Loucy (cell line): ENCODE data around the gene CTRB2.
"Not testable (repeated sequence)": the region's sequence is repeated elsewhere in the genome, so short reads cannot be mapped to it uniquely, and the experiment has no call there.

ENCODE experiments used
- H2AFZ ChIP-seq: fragments of 200-600 bp; sonication (generic); 2 replicates; pipeline ENCODE4 v1.6.0; 2016; ENCODE audit warnings: antibody characterized with exemption, mild to moderate bottlenecking, low read length, moderate library complexity
- H3F3A ChIP-seq: fragments of 200-600 bp; 2 replicates; pipeline ENCODE4 v1.6.0; 2016; ENCODE audit warnings: antibody characterized with exemption, low read depth, mild to moderate bottlenecking
- H3K27me3 ChIP-seq: fragments of 200-600 bp; sonication (generic); 2 replicates; pipeline ENCODE4 v1.6.1; 2014; ENCODE audit warnings: low read length, mild to moderate bottlenecking; ENCODE audit not compliant: insufficient read depth, poor library complexity, severe bottlenecking
- H3K36me3 ChIP-seq: fragments of 200-600 bp; sonication (generic); 2 replicates; pipeline ENCODE4 v1.6.1; 2016; ENCODE audit warnings: low read length; ENCODE audit not compliant: insufficient read depth
- H3K4me1 ChIP-seq: fragments of 200-600 bp; sonication (generic); 2 replicates; pipeline ENCODE4 v1.5.1; 2014; ENCODE audit warnings: low read length, mild to moderate bottlenecking; ENCODE audit not compliant: insufficient read depth, poor library complexity, severe bottlenecking
- H3K4me2 ChIP-seq: fragments of 200-600 bp; sonication (generic); 2 replicates; pipeline ENCODE4 v1.6.0; 2014; ENCODE audit warnings: antibody characterized with exemption, low read length, low read depth, mild to moderate bottlenecking; ENCODE audit not compliant: poor library complexity, severe bottlenecking
- H3K4me3 ChIP-seq: fragments of 200-600 bp; sonication (generic); 2 replicates; pipeline ENCODE4 v1.5.1; 2014; ENCODE audit warnings: low read length, mild to moderate bottlenecking, mixed read lengths; ENCODE audit not compliant: poor library complexity, severe bottlenecking
- H3K79me2 ChIP-seq: fragments of 200-600 bp; sonication (generic); 2 replicates; pipeline ENCODE4 v1.6.1; 2014; ENCODE audit warnings: low read length; ENCODE audit not compliant: insufficient read depth
- H3K9ac ChIP-seq: fragments of 200-600 bp; sonication (generic); 2 replicates; pipeline ENCODE4 v1.6.0; 2014; ENCODE audit warnings: mild to moderate bottlenecking, low read depth, low read length, moderate library complexity; ENCODE audit not compliant: poor library complexity, severe bottlenecking
- H3K9me2 ChIP-seq: fragments of 200-600 bp; sonication (generic); replicated peaks from 2 replicates; pipeline ENCODE4 v1.6.1; 2016; ENCODE audit warnings: low read depth, low read length, mixed read lengths
- H3K9me3 ChIP-seq: fragments of 200-600 bp; sonication (generic); 2 replicates; pipeline ENCODE4 v1.6.1; 2014; ENCODE audit warnings: mild to moderate bottlenecking, antibody characterized with exemption, low read length, low read depth; ENCODE audit not compliant: insufficient read depth
- H4K20me1 ChIP-seq: fragments of 200-600 bp; sonication (generic); 2 replicates; pipeline ENCODE4 v1.6.0; 2014; ENCODE audit warnings: antibody characterized with exemption, low read length, mild to moderate bottlenecking; ENCODE audit not compliant: insufficient read depth, poor library complexity, severe bottlenecking
- EZH2phosphoT487 ChIP-seq: fragments of 200-600 bp; IDR thresholded peaks from 2 replicates; pipeline ENCODE4 v1.6.1; 2018; ENCODE audit warnings: antibody characterized with exemption, mild to moderate bottlenecking, moderate library complexity, borderline replicate concordance
- TF ChIP-seq, protein P1 (sequence below): fragments of 200-600 bp; sonication (generic); conservative IDR thresholded peaks from 2 replicates; pipeline ENCODE4 v1.5.1; 2014; ENCODE audit warnings: mild to moderate bottlenecking, antibody characterized with exemption, low read length

CTRB2 gene

DNA sequence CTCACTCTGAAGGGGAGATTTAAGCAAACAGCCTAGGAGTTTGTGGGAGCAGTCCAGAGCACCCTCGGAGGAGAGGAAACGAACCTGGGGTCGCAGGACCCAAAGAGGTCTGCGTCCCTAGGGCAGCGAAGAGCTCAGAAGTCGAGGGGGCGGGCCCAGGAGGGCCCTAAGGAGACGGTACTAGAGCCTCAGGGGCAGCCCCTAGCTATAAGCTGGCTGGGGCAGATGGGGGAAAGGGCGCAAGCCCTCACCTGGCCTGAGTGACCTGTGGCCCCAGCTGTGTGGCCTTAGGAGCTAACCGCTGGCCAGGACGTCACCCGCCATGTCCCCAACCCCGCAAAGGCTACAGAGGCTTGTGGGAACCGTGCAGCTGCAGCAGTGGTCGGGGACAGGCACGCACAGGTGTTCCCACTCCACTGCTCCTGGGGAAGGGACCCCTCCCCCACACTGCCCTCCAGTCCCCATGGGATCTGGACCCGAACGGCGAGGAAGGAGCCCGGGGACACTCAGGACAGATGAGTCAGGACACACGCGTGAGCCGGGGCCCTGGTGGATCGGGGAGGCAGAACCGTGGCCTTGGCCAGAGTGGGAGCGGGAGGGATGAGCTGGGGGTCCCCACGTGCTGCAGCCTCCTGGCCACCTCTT is 2.0 kb upstream of the CTRB2 start:
- Histone ChIP-seq H3K4me2 (no peak overlapping the region), H3K79me2 (no peaks in the 10 kb centered on the region), H2AFZ (no peak overlapping the region), H3K4me3 (no peak overlapping the region), H3K27me3 (no peaks in the 10 kb centered on the region), H3K4me1 (no peaks in the 10 kb centered on the region), H3K9me3 (no peaks in the 10 kb centered on the region), H3K36me3 (no peaks in the 10 kb centered on the region), H3F3A (no peaks in the 10 kb centered on the region), H3K9ac (no peak overlapping the region), H3K9me2 (no peaks in the 10 kb centered on the region), H4K20me1 (no peaks in the 10 kb centered on the region)
- TF ChIP-seq EZH2phosphoT487: no peak
- TF ChIP-seq, protein P1, sequence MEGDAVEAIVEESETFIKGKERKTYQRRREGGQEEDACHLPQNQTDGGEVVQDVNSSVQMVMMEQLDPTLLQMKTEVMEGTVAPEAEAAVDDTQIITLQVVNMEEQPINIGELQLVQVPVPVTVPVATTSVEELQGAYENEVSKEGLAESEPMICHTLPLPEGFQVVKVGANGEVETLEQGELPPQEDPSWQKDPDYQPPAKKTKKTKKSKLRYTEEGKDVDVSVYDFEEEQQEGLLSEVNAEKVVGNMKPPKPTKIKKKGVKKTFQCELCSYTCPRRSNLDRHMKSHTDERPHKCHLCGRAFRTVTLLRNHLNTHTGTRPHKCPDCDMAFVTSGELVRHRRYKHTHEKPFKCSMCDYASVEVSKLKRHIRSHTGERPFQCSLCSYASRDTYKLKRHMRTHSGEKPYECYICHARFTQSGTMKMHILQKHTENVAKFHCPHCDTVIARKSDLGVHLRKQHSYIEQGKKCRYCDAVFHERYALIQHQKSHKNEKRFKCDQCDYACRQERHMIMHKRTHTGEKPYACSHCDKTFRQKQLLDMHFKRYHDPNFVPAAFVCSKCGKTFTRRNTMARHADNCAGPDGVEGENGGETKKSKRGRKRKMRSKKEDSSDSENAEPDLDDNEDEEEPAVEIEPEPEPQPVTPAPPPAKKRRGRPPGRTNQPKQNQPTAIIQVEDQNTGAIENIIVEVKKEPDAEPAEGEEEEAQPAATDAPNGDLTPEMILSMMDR: no peak

DNA sequence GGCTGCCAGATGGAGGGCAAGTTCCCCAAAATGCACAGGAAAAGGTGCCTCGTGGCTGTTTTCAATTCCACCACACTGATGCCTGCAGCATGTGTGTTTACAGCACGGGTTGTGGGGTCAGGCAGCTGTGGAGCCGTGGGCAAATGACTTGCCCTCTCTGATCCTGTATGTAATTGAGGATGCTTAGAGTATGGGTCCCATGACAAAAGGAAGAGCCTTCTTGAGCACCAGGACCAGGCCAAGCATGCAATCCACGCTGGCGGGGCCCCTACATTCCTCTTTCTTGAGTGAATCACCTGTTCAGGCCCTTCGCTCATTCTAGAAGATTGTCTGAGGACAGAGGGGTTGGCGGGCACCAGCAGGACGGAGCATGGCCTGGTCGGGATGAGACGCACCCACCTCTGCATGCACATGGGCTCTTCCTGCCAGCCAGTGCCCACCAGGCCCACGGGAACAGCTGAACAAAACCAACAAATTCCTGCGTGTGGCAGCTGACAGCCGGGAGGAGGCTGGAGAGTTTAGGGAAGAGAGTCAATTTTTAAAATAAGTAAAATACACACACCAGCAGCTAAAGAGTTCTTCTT is 1.4 kb upstream of the CTRB2 start:
- Histone ChIP-seq H3F3A (no peaks in the 10 kb centered on the region), H3K9me3 (no peaks in the 10 kb centered on the region), H3K4me2 (no peak overlapping the region), H2AFZ (no peak overlapping the region), H3K9me2 (no peaks in the 10 kb centered on the region), H4K20me1 (no peaks in the 10 kb centered on the region), H3K9ac (no peak overlapping the region), H3K36me3 (no peaks in the 10 kb centered on the region), H3K4me3 (no peak overlapping the region), H3K79me2 (no peaks in the 10 kb centered on the region), H3K27me3 (no peaks in the 10 kb centered on the region), H3K4me1 (no peaks in the 10 kb centered on the region)
- TF ChIP-seq, protein P1: no peak
- TF ChIP-seq EZH2phosphoT487: no peak

DNA sequence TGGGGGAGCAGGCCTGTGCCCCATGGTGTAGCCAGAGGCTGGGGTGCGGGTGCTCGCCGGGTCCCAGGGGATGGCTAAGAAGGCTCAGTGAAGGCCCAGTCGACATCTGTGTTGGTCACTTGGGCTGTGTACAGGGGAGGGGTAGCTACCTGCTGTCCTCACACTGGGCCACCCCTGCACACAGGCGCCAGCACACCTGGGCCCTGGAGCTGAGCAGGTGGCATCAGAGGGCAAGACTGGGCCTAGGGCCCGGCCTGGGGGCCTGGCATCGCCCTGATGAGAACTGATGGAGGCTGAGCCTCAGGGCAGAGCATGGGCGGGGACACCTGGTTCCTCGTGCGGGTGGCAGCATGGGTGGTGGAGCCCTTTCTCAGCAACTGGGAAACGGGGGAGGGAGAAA is 870 bp upstream of the CTRB2 start:
- no peak overlapping the region for H2AFZ ChIP-seq
- H3K4me3 ChIP-seq: no peak overlapping the region
- H3K9ac ChIP-seq: no peak overlapping the region
- H3K4me1 ChIP-seq: no peaks in the 10 kb centered on the region
- no peaks in the 10 kb centered on the region for H3K9me3 ChIP-seq
- TF ChIP-seq, protein P1: no peak
- TF ChIP-seq EZH2phosphoT487: no peak
- H3K4me2 ChIP-seq: no peak overlapping the region
- H3K27me3 ChIP-seq: no peaks in the 10 kb centered on the region
- H3K36me3 ChIP-seq: no peaks in the 10 kb centered on the region
- no peaks in the 10 kb centered on the region for H3K79me2 ChIP-seq
- H4K20me1 ChIP-seq: no peaks in the 10 kb centered on the region
- no peaks in the 10 kb centered on the region for H3F3A ChIP-seq
- no peaks in the 10 kb centered on the region for H3K9me2 ChIP-seq

DNA sequence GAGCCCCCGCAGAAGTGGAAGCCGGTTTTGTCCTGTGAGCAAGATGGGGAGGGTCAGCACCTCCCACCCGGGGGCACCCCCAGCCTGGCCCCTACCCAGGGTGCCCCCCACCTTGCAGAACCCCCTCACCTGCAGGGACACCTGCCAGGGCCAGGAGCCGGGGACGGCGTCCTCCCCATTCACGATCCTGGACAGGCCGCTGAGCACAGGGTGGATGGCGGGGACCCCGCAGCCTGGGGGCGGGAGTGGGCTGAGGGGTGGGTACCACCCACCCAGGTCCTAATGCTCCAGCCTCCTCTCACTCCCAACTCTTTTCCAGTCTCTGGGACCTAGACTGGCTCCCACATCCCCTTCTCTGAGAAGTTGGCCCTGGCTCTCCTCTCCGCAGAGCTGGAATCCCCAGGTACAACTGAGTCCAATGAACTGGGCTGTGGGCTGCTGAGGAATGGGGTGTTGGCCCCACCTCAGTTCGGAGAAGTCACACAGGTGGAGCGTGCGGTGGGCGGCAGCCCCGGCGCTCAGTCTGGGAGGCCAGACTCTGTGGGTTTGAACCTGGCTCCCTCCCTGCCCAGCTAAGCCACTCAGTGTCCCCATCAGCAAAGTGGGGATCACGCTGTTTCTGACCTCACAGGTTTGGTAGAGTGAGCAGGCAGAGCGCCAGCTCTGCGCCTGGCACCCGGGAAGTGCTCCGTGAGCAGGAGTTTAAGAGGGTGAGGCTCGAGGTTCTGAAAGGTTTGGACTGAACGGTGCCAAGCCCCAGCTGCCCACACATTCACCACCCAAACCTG is 806 bp downstream of the CTRB2 start:
- not testable (repeated sequence) for H3K27me3 ChIP-seq, H2AFZ ChIP-seq, H3K79me2 ChIP-seq, H3K9ac ChIP-seq, H3K4me3 ChIP-seq, H3K4me2 ChIP-seq, H3K9me2 ChIP-seq, H3K4me1 ChIP-seq, H4K20me1 ChIP-seq, H3K9me3 ChIP-seq, H3F3A ChIP-seq, H3K36me3 ChIP-seq

DNA sequence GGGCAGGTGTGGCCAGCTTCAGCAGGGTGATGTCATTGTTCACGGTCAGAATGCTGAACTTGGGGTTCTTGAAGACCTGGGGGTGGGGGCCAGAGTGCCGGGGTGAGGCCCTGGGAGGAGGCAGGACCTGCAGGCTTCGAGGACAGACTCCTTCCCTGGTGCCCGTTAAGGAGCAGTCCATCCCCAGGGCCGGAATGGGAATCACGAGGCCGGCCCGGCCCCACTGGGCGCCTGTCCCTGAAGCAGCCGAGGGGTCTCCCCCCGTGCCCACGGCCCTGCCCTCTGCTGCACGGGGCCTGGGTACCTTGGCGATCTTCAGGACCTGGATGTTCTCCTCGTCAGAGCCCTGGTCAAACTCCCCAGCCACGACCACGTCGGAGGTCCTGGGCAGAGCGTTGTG is 1.5 kb downstream of the CTRB2 start:
- H3K4me3 ChIP-seq, H3K4me2 ChIP-seq, H3K9me3 ChIP-seq, H2AFZ ChIP-seq, H3F3A ChIP-seq, H3K9me2 ChIP-seq, H3K4me1 ChIP-seq, H3K27me3 ChIP-seq, H3K79me2 ChIP-seq, H3K9ac ChIP-seq, H4K20me1 ChIP-seq, H3K36me3 ChIP-seq: not testable (repeated sequence)
